Anterior cingulate cortex (tissue), 58 donors: ENCODE data around the gene VEGFD.
A peak's percentile ranks its signal among the peaks of the same experiment; 100 is the strongest.

Experiments used
- DNase-seq, 58 donors: peaks; one replicate each; lab custom pipeline; 2025; lab: John Stamatoyannopoulos, UW

Gene VEGFD

GRCh38 chrX:15366506-15367352, 17.5 kb downstream of the VEGFD start:
- no peak for DNase-seq

- no peak for DNase-seq
Observed at GRCh38 chrX:15359701-15360100, 24.5 kb downstream of the VEGFD start.

- DNase-seq, result no peak
Observed at GRCh38 chrX:15358533-15358932, 25.7 kb downstream of the VEGFD start.

- no peak for DNase-seq
Observed at GRCh38 chrX:15356444-15356843, 27.8 kb downstream of the VEGFD start.

- DNase-seq, result no peak
Observed at GRCh38 chrX:15350329-15350996, 33.8 kb downstream of the VEGFD start.

- peak in 23 of 58 donors; percentile 0 to 73 (median 4) for DNase-seq
Observed at GRCh38 chrX:15349046-15349445, 35.2 kb downstream of the VEGFD start.

- DNase-seq, result no peak
Observed at GRCh38 chrX:15345976-15346375, 38.2 kb downstream of the VEGFD start.

- no peak for DNase-seq
Observed at GRCh38 chrX:15344106-15344505, 40.1 kb downstream of the VEGFD start.

- DNase-seq, result no peak
Observed at GRCh38 chrX:15343075-15343476, 41.1 kb downstream of the VEGFD start.

- no peak for DNase-seq
Observed at GRCh38 chrX:15340867-15341266, 43.3 kb downstream of the VEGFD start.

- DNase-seq, result peak in 6 of 58 donors; percentile 0 to 36 (median 7)
Observed at GRCh38 chrX:15336023-15336413, 48.2 kb downstream of the VEGFD start.

GRCh38 chrX:15335135-15336022, 48.8 kb downstream of the VEGFD start, which contains the start of gene PIGA:
TSS of gene PIGA (minus strand) at chrX:15335523. CDS start at chrX:15331930, 3,593 bp downstream.
- DNase-seq, result peak; percentile 24 to 96 (median 91)

GRCh38 chrX:15334561-15334960, 49.7 kb downstream of the VEGFD start:
- DNase-seq, result no peak

GRCh38 chrX:15328821-15329220, 55.4 kb downstream of the VEGFD start:
- no peak for DNase-seq

GRCh38 chrX:15328131-15328530, 56.1 kb downstream of the VEGFD start:
- DNase-seq, result no peak

GRCh38 chrX:15322472-15322871, 61.7 kb downstream of the VEGFD start:
- DNase-seq, result no peak

- DNase-seq, result no peak
Observed at GRCh38 chrX:15322072-15322471, 62.1 kb downstream of the VEGFD start.

- no peak for DNase-seq
Observed at GRCh38 chrX:15321447-15321846, 62.8 kb downstream of the VEGFD start.

- no peak for DNase-seq
Observed at GRCh38 chrX:15320297-15320696, 63.9 kb downstream of the VEGFD start.

- DNase-seq, result peak in 1 of 58 donors; percentile 8
Observed at GRCh38 chrX:15319075-15319474, 65.1 kb downstream of the VEGFD start.

GRCh38 chrX:15315509-15315908, 68.7 kb downstream of the VEGFD start, which contains the start of gene ASB11:
TSS of gene ASB11 (minus strand) at chrX:15315640. CDS start at chrX:15315605, 35 bp downstream.
- no peak for DNase-seq
